Dedifferentiated amniotic fluid mesenchymal stem cell (primary cell): ENCODE measurements around the gene TSNAXIP1.

Experiments used
- DNase-seq: peaks from one replicate; pipeline ENCODE4 v3.0.0-alpha.2; 2016; ENCODE audit errors: extremely low spot score

The TSNAXIP1 gene

GRCh38 chr16:67806428-67807147, at the start of gene TSNAXIP1, which contains the start of gene RANBP10:
TSS of gene TSNAXIP1 (plus strand) at chr16:67806889. CDS start at chr16:67807150, 261 bp downstream.
TSS of gene RANBP10 (minus strand) at chr16:67806560. CDS start at chr16:67806536, 24 bp downstream.
- peak; percentile 100 for DNase-seq

GRCh38 chr16:67758006-67758405, 48.7 kb upstream of the TSNAXIP1 start:
- no peak for DNase-seq

GRCh38 chr16:67758966-67759365, 47.7 kb upstream of the TSNAXIP1 start:
- no peak for DNase-seq

GRCh38 chr16:67760206-67760955, 46.3 kb upstream of the TSNAXIP1 start:
- DNase-seq, result no peak

- DNase-seq, result no peak
Measured at GRCh38 chr16:67760956-67761230, 45.8 kb upstream of the TSNAXIP1 start.

GRCh38 chr16:67761924-67762323, 44.8 kb upstream of the TSNAXIP1 start:
- no peak for DNase-seq

- no peak for DNase-seq
Measured at GRCh38 chr16:67762385-67762784, 44.3 kb upstream of the TSNAXIP1 start.

- DNase-seq, result no peak
Measured at GRCh38 chr16:67763066-67763465, 43.6 kb upstream of the TSNAXIP1 start.

- no peak for DNase-seq
Measured at GRCh38 chr16:67764158-67764667, 42.5 kb upstream of the TSNAXIP1 start.

GRCh38 chr16:67766291-67766690, 40.4 kb upstream of the TSNAXIP1 start:
- no peak for DNase-seq

GRCh38 chr16:67767953-67768352, 38.7 kb upstream of the TSNAXIP1 start:
- peak; percentile 56 for DNase-seq

- DNase-seq, result no peak
Measured at GRCh38 chr16:67770346-67770991, 36.2 kb upstream of the TSNAXIP1 start.

GRCh38 chr16:67773099-67773498, 33.6 kb upstream of the TSNAXIP1 start:
- no peak for DNase-seq

- no peak for DNase-seq
Measured at GRCh38 chr16:67773569-67774456, 32.9 kb upstream of the TSNAXIP1 start.

- DNase-seq, result no peak
Measured at GRCh38 chr16:67774457-67774853, 32.2 kb upstream of the TSNAXIP1 start.

- no peak for DNase-seq
Measured at GRCh38 chr16:67775273-67775672, 31.4 kb upstream of the TSNAXIP1 start.

- DNase-seq, result no peak
Measured at GRCh38 chr16:67779256-67780014, 27.3 kb upstream of the TSNAXIP1 start.

- no peak for DNase-seq
Measured at GRCh38 chr16:67780847-67781564, 25.7 kb upstream of the TSNAXIP1 start.

- DNase-seq, result no peak
Measured at GRCh38 chr16:67781565-67781921, 25.1 kb upstream of the TSNAXIP1 start.
